Panc1 (cell line): Measurements from ENCODE around the gene EPN1. TPM values are rescaled to one million over a fixed set of nuclear protein-coding genes. Genes with fewer than 3 reads are reported as not detected.
"Not testable (repeated sequence)": the region's sequence is repeated elsewhere in the genome, so short reads cannot be mapped to it uniquely, and the experiment has no call there.

ENCODE experiments used
- ATAC-seq: fragments of 200-7000 bp; cut with Tn5 transposase; 2 replicates; pipeline ENCODE4 v1.9.1; 2020; ENCODE audit warnings: mild to moderate bottlenecking, moderate library complexity
- BruUV-seq: library from RNA; stranded (reverse); fragments of 400-500 nt; replicated peaks from 2 replicates; lab custom pipeline; 2021; lab: Mats Ljungman, UMichigan
- CTCF ChIA-PET: fragments of 300-600 bp; sonication (Branson Sonifier 250); formaldehyde crosslinking; loops from one replicate; lab custom pipeline; 2022; ENCODE audit warnings: antibody characterized with exemption; lab: Charles Lee
- POLR2A ChIA-PET: fragments of 300-600 bp; sonication (Branson Sonifier 250); formaldehyde crosslinking; loops from one replicate; lab custom pipeline; 2022; ENCODE audit warnings: antibody characterized with exemption; lab: Charles Lee
- DNase-seq: peaks from one replicate; pipeline ENCODE4 v3.0.0-alpha.2; 2010; ENCODE audit warnings: low read depth, low spot score
- H3K27ac ChIP-seq: 2 replicates; pipeline ENCODE4 v1.5.1; 2011; ENCODE audit warnings: mild to moderate bottlenecking, low read length, inconsistent platforms
- H3K27me3 ChIP-seq: fragments of 200-500 bp; sonication (Bioruptor generic); 2 replicates; pipeline ENCODE4 v1.6.0; 2014; ENCODE audit warnings: low read length, inconsistent platforms; ENCODE audit not compliant: control insufficient read depth, insufficient read depth
- H3K36me3 ChIP-seq: fragments of 200-500 bp; sonication (Bioruptor generic); 2 replicates; pipeline ENCODE4 v1.5.1; 2014; ENCODE audit warnings: inconsistent platforms, mild to moderate bottlenecking, low read length, moderate library complexity; ENCODE audit not compliant: control insufficient read depth, insufficient read depth
- H3K4me1 ChIP-seq: 2 replicates; pipeline ENCODE4 v1.5.1; 2011; ENCODE audit warnings: inconsistent platforms, mild to moderate bottlenecking, low read length, moderate library complexity; ENCODE audit not compliant: control insufficient read depth, insufficient read depth
- H3K4me3 ChIP-seq, 2 experiments: 2 replicates each; pipeline ENCODE4 v1.5.1; 2011 to 2012; ENCODE audit warnings: low read depth in 2 of 2, low read length in 2 of 2, mild to moderate bottlenecking in 2 of 2, inconsistent platforms in 1 of 2, moderate library complexity in 1 of 2
- H3K9me3 ChIP-seq: fragments of 200-500 bp; sonication (Bioruptor generic); 2 replicates; pipeline ENCODE4 v1.5.1; 2014; ENCODE audit warnings: low read depth, mild to moderate bottlenecking, inconsistent platforms, low read length, moderate library complexity; ENCODE audit not compliant: control insufficient read depth, insufficient read depth
- POLR2AphosphoS5 ChIP-seq: IDR thresholded peaks from 2 replicates; pipeline ENCODE4 v1.6.1; 2012; ENCODE audit warnings: mild to moderate bottlenecking, low read depth, low read length, moderate library complexity
- SIN3A ChIP-seq: IDR thresholded peaks from 2 replicates; pipeline ENCODE4 v1.6.1; 2012; ENCODE audit warnings: low read depth, mild to moderate bottlenecking, low read length, moderate library complexity, borderline replicate concordance; ENCODE audit not compliant: insufficient read depth
- TCF7L2 ChIP-seq: IDR thresholded peaks from 2 replicates; pipeline ENCODE4 v1.6.1; 2011; ENCODE audit warnings: mild to moderate bottlenecking, low read depth, low read length, inconsistent platforms
- in situ Hi-C: cut with HindIII; loops from 2 replicates; pipeline ENCODE4 v1.10.0; 2016; ENCODE audit warnings: low sequenced_read_pairs, low pct_unique_long_range_greater_than_20kb
- intact Hi-C: fragments of 100-400 bp; cut with micrococcal nuclease; formaldehyde crosslinking; loops from one replicate; pipeline ENCODE4 v1.10.0; 2022; ENCODE audit not compliant: unreplicated experiment
- total RNA-seq: library from RNA; stranded (reverse); gene quantifications from one replicate; pipeline ENCODE4 v1.2.1, GENCODE V29; 2021; ENCODE audit not compliant: unreplicated experiment
- TF ChIP-seq, protein P1 (sequence below), 2 experiments: IDR thresholded peaks; 2 replicates each; pipeline ENCODE4 v1.6.1; 2011 to 2012; ENCODE audit warnings: low read depth in 2 of 2, control low read depth in 1 of 2, low read length in 1 of 2, mild to moderate bottlenecking in 1 of 2, moderate library complexity in 1 of 2; ENCODE audit not compliant: insufficient read depth in 1 of 2
- TF ChIP-seq, protein P2 (sequence below): fragments of 450-650 bp; IDR thresholded peaks from 2 replicates; pipeline ENCODE4 v1.5.1; 2017; ENCODE audit warnings: mild to moderate bottlenecking

Gene EPN1
- total RNA-seq, 1 experiment from 2014 or later, result 361 TPM

DNA sequence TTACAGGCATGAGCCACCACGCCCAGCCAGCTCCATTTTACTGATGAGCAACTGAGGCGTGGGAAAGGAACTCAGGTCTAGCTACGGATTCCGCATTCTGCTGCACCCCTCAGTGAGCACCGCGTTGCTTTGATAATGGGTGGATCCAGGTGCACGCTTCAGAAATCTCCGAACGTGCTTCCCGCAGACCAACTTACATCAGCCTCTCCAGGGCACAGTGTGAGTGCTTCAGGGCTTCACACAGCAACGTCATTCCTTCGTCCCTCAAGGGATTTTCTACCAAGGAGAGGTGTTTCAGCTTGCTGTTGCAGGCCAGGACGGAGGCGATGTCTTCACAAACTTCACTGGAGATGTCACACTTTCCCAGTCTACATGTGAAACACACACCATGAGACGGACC is 41.5 kb downstream of the EPN1 start:
- POLR2A ChIA-PET, result no interaction called here
- in situ Hi-C loops, result no loop called here
- H3K4me1 ChIP-seq, result no peaks in the 10 kb centered on the region
- no peaks in the 10 kb centered on the region for H3K36me3 ChIP-seq
- H3K4me3 ChIP-seq, result no peak overlapping the region
- CTCF ChIA-PET, result no interaction called here
- no peak overlapping the region for H3K27ac ChIP-seq
- ATAC-seq (no peak), DNase-seq (no peak)
- intact Hi-C loops, result no loop called here
- H3K27me3 ChIP-seq, result peaks cover 40% of the 10 kb centered on the region
- BruUV-seq, result no TSS peak
- TF ChIP-seq POLR2AphosphoS5 (no peak), TCF7L2 (no peak), SIN3A (no peak)
- TF ChIP-seq, protein P1, sequence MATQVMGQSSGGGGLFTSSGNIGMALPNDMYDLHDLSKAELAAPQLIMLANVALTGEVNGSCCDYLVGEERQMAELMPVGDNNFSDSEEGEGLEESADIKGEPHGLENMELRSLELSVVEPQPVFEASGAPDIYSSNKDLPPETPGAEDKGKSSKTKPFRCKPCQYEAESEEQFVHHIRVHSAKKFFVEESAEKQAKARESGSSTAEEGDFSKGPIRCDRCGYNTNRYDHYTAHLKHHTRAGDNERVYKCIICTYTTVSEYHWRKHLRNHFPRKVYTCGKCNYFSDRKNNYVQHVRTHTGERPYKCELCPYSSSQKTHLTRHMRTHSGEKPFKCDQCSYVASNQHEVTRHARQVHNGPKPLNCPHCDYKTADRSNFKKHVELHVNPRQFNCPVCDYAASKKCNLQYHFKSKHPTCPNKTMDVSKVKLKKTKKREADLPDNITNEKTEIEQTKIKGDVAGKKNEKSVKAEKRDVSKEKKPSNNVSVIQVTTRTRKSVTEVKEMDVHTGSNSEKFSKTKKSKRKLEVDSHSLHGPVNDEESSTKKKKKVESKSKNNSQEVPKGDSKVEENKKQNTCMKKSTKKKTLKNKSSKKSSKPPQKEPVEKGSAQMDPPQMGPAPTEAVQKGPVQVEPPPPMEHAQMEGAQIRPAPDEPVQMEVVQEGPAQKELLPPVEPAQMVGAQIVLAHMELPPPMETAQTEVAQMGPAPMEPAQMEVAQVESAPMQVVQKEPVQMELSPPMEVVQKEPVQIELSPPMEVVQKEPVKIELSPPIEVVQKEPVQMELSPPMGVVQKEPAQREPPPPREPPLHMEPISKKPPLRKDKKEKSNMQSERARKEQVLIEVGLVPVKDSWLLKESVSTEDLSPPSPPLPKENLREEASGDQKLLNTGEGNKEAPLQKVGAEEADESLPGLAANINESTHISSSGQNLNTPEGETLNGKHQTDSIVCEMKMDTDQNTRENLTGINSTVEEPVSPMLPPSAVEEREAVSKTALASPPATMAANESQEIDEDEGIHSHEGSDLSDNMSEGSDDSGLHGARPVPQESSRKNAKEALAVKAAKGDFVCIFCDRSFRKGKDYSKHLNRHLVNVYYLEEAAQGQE (IDR thresholded peaks at IDR 0.05; ENCODE audit: insufficient read depth in 1 of 2, low read depth in 2 of 2, low read length in 1 of 2), result no peak
- TF ChIP-seq, protein P2, sequence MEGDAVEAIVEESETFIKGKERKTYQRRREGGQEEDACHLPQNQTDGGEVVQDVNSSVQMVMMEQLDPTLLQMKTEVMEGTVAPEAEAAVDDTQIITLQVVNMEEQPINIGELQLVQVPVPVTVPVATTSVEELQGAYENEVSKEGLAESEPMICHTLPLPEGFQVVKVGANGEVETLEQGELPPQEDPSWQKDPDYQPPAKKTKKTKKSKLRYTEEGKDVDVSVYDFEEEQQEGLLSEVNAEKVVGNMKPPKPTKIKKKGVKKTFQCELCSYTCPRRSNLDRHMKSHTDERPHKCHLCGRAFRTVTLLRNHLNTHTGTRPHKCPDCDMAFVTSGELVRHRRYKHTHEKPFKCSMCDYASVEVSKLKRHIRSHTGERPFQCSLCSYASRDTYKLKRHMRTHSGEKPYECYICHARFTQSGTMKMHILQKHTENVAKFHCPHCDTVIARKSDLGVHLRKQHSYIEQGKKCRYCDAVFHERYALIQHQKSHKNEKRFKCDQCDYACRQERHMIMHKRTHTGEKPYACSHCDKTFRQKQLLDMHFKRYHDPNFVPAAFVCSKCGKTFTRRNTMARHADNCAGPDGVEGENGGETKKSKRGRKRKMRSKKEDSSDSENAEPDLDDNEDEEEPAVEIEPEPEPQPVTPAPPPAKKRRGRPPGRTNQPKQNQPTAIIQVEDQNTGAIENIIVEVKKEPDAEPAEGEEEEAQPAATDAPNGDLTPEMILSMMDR, result no peak
- H3K9me3 ChIP-seq, result peaks cover 4% of the 10 kb centered on the region; the same call in 1 of the 2 replicates

DNA sequence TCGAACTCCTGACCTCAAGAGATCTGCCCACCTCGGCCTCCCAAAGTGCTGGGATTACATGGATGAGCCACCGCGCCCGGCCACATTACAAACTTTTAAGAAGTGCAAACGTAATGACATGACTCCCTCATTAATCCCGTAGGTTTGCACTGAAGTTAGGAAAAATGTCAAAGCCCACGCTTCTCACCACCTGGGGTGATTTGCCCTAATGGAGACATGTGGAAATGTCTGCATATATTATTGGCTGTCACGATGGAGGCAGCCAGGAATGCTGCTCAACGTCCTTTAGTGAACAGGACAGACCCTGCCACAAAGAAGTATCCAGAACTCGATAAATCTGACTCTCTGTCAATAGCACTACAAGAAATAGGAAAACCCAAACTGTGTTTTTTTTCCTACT is 42.2 kb downstream of the EPN1 start:
- ATAC-seq, result no peak
- in situ Hi-C loops, result no loop called here
- CTCF ChIA-PET, result no interaction called here

DNA sequence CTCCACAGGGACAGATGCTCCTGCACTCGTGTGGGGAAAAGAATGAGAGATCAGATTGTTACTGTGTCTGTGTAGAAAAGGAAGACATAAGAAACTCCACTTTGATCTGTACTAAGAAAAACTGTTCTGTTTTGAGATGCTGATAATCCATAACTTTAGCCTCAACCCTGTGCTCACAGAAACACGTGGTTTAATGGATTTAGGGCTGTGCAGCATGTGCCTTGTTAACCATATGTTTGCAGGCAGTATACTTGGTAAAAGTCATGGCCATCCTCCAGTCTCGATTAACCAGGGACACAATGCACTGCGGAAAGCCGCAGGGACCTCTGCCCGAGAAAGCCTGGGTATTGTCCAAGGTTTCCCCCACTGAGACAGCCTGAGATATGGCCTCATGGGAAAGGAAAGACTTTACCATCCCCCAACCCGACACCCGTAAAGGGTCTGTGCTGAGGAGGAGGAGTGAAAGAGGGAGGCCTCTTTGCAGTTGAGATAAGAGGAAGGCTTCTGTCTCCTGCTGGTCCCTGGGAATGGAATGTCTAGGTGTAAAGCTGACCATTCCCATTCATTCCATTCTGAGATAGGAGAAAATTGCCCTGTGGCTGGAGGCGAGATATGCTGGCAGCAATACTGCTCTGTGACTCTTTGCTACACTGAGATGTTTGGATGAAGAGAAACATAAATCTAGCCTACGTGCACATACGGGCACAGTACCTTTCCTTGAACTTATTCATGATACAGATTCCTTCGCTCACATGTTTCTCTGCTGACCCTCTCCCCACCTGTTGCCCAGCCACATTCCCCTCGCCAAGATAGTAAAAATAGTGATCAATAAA is 43.1 kb downstream of the EPN1 start:
- DNase-seq, ATAC-seq, H3K36me3 ChIP-seq, H3K27ac ChIP-seq, BruUV-seq, CTCF ChIA-PET, POLR2A ChIA-PET, H3K9me3 ChIP-seq, in situ Hi-C loops, intact Hi-C loops, H3K4me1 ChIP-seq, H3K4me3 ChIP-seq: not testable (repeated sequence)
- peaks cover 40% of the 10 kb centered on the region for H3K27me3 ChIP-seq

More for the DNA sequence above, 42.2 kb downstream of the EPN1 start:
- Histone ChIP-seq H3K4me3 (no peak overlapping the region), H3K27me3 (peaks cover 40% of the 10 kb centered on the region), H3K9me3 (peaks cover 4% of the 10 kb centered on the region; the same call in 1 of the 2 replicates), H3K36me3 (no peaks in the 10 kb centered on the region), H3K4me1 (no peaks in the 10 kb centered on the region), H3K27ac (no peak overlapping the region)
- intact Hi-C loops, result no loop called here
- no peak for DNase-seq
- no peak for TF ChIP-seq TCF7L2
- TF ChIP-seq, protein P2, result no peak
- POLR2A ChIA-PET, result no interaction called here
- BruUV-seq, result no TSS peak
